Measurements from ENCODE around the gene FBXO28. TPM values are rescaled to one million over a fixed set of nuclear protein-coding genes. Genes with fewer than 3 reads are reported as not detected.

FBXO28 gene
- 10 to 100 TPM; 16.7 to 21.3 (median 18.8) TPM for total RNA-seq

- Histone ChIP-seq H3K36me3 (no peaks in the 10 kb centered on the region), H3K9me3 (no peaks in the 10 kb centered on the region), H3K27ac (peak within 1 kb of the TSS; percentile 84 to 94 (median 94)), H3K4me3 (peak within 1 kb of the TSS; percentile 68 to 93 (median 78)), H3K27me3 (no peaks in the 10 kb centered on the region), H3K4me1 (peaks cover 0 to 36% (median 12%) of the 10 kb centered on the region in 4 donors)
- TF ChIP-seq CTCF (IDR thresholded peaks at IDR 0.05) = peak in 2 of 5 experiments; percentile 25 to 30
- peak; percentile 73 to 93 for TF ChIP-seq POLR2A (IDR thresholded peaks at IDR 0.05)
- TF ChIP-seq EP300 (IDR thresholded peaks at IDR 0.05) = peak; percentile 73 to 98
- 0 to 1% methylated on average over 49 to 58 of the region's 60 CpGs for whole genome bisulfite sequencing, 2 donors
- DNase-seq (ENCODE audit: low spot score in 2 of 2) = peak; percentile 84 to 91
Observed at GRCh38 chr1:224113918-224114786, at the start of gene FBXO28. TSS of gene FBXO28 (plus strand) at chr1:224114111. CDS start at chr1:224114130, 19 bp downstream.

GRCh38 chr1:224064150-224064549 lies 49.8 kb upstream of the FBXO28 start:
- H3K4me3 ChIP-seq = no peak overlapping the region
- DNase-seq (ENCODE audit: low spot score in 2 of 2) = no peak
- no peaks in the 10 kb centered on the region for H3K4me1 ChIP-seq
- TF ChIP-seq CTCF (IDR thresholded peaks at IDR 0.05) (no peak), POLR2A (IDR thresholded peaks at IDR 0.05) (no peak), EP300 (IDR thresholded peaks at IDR 0.05) (no peak)
- WGBS, 2 donors = 68% methylated on average over 5 of the region's 5 CpGs
- H3K9me3 ChIP-seq = no peaks in the 10 kb centered on the region
- no peaks in the 10 kb centered on the region for H3K36me3 ChIP-seq
- no peaks in the 10 kb centered on the region for H3K27me3 ChIP-seq
- H3K27ac ChIP-seq = no peak overlapping the region

- no peak for DNase-seq (ENCODE audit: low spot score in 2 of 2)
- TF ChIP-seq EP300 (IDR thresholded peaks at IDR 0.05) = no peak
- no peak for TF ChIP-seq POLR2A (IDR thresholded peaks at IDR 0.05)
- no peak for TF ChIP-seq CTCF (IDR thresholded peaks at IDR 0.05)
- 46 to 52% methylated on average over 2 of the region's 2 CpGs for WGBS, 2 donors
- Histone ChIP-seq H3K4me3 (no peak overlapping the region), H3K27ac (no peak overlapping the region), H3K36me3 (no peaks in the 10 kb centered on the region), H3K27me3 (no peaks in the 10 kb centered on the region), H3K4me1 (no peaks in the 10 kb centered on the region), H3K9me3 (no peaks in the 10 kb centered on the region)
Observed at GRCh38 chr1:224065455-224065854, 48.5 kb upstream of the FBXO28 start.

GRCh38 chr1:224067207-224067606 lies 46.7 kb upstream of the FBXO28 start:
- no peaks in the 10 kb centered on the region for H3K36me3 ChIP-seq
- no peaks in the 10 kb centered on the region for H3K9me3 ChIP-seq
- no peaks in the 10 kb centered on the region for H3K4me1 ChIP-seq
- H3K27me3 ChIP-seq = no peaks in the 10 kb centered on the region
- DNase-seq (ENCODE audit: low spot score in 2 of 2) = no peak
- H3K4me3 ChIP-seq = no peak overlapping the region
- no peak overlapping the region for H3K27ac ChIP-seq
- TF ChIP-seq EP300 (IDR thresholded peaks at IDR 0.05) (no peak), POLR2A (IDR thresholded peaks at IDR 0.05) (no peak), CTCF (IDR thresholded peaks at IDR 0.05) (no peak)

All from tibial nerve (tissue), 4 donors.